Eye (tissue), 1 donor: ENCODE measurements around the gene TRPM4.
A peak's percentile ranks its signal among the peaks of the same experiment; 100 is the strongest.
"Not testable (repeated sequence)": the region's sequence is repeated elsewhere in the genome, so short reads cannot be mapped to it uniquely, and the experiment has no call there.

Experiments used
- DNase-seq: peaks from one replicate; pipeline ENCODE4 v3.0.0-alpha.2; 2015

Gene TRPM4

DNA sequence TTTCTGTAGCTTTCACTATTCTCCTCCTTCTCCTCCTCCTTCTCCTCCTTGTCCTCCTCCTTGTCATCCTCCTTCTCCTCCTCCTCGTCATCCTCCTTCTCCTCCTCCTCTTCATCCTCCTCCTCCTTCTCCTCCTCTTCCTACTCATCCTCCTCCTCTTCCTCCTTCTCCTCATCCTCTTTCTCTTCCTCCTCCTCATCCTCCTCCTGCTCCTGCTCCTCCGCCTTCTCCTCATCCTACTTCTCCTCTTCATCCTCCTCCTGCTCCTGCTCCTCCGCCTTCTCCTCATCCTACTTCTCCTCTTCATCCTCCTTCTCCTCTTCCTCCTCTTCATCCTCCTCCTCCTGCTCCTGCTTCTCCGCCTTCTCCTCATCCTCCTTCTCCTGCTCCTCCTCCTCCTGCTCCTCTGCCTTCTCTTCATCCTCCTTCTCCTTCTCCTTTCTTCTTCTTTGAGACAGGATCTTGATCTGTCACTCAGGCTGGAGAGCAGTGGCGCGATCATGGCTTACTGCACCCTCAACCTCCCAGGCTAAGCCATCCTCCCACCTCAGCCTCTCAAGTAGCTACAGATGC, 36.3 kb downstream of the TRPM4 start:
- no peak for DNase-seq

DNA sequence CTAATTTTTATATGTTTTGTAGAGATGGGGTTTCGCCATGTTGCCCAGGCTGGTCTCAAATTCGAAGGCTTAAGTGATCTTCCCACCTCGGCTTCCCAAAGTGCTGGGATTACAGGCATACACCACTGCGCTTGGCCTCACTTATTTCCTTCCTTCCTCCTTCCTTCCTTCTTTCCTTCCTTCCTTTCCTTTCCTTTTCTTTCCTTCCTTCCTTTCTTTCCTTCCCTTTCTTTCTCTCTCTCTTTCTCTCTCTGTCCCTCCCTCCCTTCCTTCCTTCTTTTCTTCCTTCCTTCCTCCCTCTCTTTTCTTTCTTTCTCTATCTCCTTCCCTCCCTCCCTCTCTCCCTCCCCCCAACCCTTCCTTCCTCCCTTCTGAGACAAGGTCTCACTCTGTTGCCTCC, 36.8 kb downstream of the TRPM4 start:
- DNase-seq = no peak

DNA sequence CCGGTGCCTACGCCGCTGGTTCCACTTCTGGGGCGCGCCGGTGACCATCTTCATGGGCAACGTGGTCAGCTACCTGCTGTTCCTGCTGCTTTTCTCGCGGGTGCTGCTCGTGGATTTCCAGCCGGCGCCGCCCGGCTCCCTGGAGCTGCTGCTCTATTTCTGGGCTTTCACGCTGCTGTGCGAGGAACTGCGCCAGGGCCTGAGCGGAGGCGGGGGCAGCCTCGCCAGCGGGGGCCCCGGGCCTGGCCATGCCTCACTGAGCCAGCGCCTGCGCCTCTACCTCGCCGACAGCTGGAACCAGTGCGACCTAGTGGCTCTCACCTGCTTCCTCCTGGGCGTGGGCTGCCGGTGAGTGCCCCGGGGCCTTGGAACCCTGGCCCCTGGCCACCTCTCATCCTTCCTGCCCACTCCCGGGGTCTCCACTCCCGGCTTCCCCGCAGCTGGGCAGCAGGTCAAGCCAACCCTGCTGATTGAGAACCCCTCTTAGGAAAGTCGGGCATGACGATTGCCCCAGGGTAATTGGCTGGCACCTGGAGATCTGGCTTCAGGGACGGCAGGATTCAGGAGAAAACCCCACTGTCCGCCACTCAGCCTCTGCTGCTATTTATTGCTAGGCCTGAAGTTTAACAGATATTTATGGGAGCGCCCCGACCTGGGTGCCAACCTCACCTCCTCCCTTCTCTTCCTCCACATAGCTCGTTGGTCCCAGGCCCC, 39.1 kb downstream of the TRPM4 start:
- DNase-seq = no peak

DNA sequence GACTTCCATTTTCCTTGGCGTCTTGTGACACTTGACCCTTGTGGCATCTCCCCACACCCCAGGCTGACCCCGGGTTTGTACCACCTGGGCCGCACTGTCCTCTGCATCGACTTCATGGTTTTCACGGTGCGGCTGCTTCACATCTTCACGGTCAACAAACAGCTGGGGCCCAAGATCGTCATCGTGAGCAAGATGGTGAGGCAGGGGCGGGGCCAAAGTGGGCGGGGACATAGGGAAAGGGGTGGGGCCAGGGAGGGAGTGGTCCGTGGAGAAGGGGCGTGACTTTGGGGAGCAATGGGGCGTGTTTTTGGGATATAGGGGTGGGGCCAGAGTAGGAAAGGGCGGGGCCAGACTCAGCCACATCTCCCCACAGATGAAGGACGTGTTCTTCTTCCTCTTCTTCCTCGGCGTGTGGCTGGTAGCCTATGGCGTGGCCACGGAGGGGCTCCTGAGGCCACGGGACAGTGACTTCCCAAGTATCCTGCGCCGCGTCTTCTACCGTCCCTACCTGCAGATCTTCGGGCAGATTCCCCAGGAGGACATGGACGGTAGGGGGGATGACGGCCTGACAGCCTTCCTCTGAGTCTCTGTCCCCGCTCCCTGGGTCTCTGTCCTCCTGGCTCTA, 42.8 kb downstream of the TRPM4 start:
- DNase-seq = no peak

DNA sequence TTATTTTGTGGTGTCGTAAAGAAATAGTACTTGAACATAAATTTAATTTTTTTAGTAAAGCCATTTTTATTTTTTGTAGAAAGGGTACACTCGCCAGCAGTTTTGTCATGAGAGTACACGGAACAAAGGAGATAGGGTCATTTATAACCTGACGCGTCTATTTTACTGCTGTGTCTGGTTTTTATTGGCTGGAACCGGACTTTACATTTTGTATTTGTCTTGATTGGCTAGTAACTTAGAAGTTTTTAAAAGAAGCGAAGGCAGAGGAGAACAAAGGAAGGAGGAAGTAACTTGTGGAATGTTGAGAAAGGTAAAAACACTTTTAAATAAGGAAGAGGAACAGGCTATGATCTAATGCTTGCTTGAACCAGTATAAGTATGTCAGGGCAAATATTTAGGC, 43.5 kb downstream of the TRPM4 start:
- DNase-seq = no peak

DNA sequence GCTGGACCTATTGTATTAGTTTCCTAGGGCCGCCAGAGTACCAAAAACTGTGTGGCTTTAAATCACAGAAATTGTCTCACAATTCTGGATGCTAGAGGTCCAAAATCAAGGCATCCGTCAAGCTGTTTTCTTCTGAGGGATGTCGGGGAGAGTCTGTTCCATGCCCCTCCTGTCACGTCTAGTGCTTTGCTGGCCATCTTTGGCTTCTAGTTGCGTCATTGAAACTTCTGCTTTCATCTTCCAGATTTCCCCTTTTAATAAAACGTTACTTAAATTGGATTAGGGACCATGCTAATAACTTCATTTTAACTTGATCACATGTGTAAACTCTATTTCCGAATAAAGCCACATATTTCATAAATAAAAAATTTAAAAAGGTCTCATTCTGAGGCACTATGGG, 47.5 kb downstream of the TRPM4 start:
- no peak for DNase-seq

DNA sequence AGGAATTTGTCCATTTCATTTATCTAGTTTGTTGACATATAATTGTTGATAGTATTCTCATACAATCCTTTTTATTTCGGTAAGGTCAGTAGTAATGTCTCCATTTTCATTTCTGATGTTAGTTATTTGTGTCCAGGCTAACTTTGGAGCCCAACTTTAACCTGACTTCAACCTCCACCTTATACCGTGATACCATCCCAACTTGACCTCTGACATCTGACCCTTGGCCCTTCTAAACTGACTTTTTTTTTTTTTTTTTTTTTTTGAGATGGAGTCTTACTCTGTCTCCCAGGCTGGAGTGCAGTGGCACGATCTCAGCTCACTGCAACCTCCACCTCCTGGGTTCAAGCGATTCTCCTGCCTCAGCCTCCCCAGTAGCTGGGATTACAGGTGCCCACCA, 51.9 kb downstream of the TRPM4 start:
- peak; percentile 6 for DNase-seq

DNA sequence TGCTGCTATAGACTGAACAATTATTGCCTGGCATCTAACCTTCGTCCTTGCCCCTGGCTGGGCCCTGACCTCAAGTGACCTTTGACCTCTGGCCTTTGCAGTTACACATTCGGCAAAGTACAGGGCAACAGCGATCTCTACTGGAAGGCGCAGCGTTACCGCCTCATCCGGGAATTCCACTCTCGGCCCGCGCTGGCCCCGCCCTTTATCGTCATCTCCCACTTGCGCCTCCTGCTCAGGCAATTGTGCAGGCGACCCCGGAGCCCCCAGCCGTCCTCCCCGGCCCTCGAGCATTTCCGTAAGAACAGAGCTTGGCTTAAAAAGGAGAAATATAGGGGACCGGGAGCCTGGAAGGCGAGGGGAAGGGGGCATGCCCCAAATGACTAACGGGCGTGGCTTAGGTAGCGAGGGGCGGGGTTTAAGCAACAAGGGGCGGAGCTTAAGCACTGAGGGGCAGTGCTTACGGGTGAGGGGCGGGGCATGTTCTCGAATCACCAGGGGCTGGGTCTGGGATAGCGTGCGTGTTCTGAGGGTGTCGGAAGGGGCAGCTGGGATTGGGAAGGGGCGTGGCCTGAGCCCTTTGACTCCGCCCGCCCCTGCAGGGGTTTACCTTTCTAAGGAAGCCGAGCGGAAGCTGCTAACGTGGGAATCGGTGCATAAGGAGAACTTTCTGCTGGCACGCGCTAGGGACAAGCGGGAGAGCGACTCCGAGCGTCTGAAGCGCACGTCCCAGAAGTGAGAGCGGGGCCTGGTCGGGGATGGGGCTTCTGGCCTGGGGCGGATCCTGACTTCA, 52.7 kb downstream of the TRPM4 start:
- DNase-seq = peak; percentile 89

DNA sequence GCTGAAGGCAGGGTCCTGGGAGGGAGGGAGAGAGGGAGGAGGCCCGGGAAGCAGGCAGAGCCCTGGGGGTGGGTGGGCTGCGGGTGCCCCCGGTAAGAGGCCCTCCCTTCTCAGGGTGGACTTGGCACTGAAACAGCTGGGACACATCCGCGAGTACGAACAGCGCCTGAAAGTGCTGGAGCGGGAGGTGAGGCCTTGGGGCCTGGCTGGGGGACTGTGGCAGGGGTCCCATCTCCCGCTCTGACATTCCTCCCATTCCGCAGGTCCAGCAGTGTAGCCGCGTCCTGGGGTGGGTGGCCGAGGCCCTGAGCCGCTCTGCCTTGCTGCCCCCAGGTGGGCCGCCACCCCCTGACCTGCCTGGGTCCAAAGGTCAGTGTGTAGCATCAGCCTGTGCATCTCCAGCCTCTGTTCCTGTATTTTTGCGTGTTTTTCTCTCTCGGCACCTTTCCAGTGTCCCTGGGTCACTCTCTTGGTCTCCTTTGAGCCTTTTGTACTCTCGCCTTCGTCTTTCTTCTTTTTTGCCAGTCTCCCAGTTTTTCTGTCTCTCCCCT, 53.4 kb downstream of the TRPM4 start:
- no peak for DNase-seq

DNA sequence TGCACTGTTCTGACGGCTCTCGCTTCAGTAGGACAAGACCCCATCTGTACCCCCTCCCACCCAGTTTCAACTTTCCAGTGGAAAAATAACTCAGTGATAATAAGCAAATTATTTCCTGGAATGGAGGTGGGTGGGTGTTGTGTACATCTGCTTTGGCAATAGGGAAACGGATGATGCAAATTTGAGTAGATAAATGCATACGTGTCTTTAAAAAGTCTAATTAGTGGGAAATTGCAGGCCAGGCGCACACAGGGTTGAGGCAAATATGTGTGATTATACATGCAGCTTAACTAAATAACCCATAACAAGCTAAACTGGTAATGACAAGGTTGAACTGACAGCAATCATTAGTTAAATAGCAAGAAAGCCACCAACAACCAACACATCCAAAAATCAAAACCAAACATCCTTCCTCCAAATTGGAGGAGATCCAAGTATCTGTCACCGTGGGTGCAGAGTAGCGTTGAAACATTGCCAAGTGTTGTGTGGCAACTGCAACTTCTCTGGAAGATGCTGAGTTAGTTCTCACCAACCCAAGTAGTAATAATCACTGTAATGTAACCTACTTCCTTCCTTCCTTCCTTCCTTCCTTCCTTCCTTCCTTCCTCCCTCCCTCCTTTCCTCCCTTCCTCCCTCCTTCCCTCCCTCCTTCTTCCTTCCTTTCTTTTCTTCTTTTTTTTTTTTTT, 54.6 kb downstream of the TRPM4 start:
- peak; percentile 72 for DNase-seq

DNA sequence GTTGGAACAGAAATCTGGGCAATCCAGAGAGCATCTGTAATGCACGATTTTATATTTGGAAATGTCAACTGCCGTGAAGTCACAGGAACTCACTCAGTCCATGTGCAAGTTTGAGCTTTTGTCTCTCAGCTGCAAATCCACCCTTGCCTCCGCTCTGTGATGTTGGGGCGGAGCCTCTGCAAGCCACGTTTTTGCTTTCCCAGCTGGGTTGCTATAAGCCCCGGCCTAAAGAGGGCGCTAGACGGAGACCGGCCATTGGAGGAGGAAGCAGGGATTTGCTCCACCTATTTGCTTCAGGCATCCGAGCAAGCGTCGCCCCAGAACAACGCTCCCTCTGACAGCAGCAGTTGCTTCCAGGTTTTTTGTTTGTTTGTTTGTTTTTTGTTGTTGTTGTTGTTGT, 56.2 kb downstream of the TRPM4 start:
- DNase-seq = no peak

DNA sequence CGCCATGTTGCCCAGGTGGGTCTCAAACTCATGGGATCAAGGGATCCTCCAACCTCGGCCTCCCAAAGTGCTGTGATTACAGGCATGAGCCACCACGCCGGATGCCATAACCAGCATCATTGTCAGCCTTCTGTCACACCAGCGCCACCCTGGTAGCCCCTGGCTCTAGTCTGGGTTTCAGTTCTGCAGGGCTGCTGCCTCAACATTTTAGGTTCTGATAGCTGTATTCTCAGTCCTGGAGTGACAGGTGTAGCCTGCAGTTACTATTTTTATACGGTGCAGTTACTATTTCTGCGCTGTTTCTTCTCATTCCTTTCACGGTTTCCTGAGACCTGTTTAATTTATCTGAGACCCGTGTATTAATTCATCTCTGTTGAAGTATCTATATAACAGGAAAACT, 57.1 kb downstream of the TRPM4 start:
- DNase-seq = no peak

DNA sequence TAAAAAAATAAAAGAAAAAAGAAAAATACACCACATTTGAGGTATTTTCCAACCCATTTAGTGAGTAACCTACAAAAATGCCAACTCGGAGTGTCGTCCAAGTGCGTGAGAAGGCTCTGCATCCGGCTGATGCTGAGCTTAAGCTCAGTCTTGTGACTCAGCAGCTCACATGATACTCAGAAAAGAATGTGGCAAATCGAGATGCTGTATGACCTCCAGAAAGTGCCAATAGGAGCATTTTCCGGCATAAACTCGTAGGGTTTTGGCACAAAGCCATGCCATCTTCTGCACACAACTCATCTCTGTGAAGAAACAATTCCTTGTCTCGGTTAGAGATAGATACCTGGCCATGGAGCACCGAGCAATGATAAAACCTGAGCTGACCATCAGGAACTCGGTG, 58.5 kb downstream of the TRPM4 start:
- DNase-seq = peak; percentile 30

DNA sequence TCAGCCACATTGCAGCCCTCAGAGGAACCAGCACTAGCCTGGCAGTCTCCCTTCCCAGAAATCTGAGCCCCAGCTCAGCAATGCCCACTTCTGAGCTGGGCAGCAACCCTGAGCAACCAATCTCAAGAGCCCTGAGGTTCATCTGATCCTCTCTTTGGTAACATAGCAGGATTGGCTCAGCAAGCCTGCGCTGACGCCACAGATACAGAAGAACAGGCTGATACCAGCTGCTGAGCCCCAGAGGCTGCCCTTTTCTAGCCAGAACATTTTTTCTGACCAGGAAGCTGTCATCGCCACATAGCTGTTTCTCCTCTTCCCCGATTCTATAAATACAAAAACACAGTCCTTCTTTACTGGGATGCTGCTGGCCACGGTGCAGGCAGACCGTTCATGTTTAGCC, 59.8 kb downstream of the TRPM4 start:
- no peak for DNase-seq

DNA sequence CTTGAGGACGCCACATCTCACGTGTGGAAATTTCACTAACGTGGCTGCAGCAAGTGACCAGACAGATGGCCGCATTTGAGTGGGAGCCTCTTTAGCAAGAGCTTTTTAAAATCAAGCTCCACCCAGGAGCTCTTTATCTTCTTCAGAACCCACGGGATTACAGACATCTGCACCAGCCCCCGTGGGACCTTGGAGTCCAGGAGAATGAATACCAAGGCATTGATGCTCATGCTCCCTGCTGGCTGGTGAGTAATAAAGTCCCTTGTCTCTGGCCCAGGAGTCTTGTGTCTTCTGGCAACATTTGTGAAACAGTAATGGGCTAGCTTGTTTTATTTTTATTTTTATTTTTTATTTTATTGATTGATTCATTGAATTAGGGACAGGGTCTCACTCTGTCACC, 64.4 kb downstream of the TRPM4 start:
- DNase-seq = no peak

DNA sequence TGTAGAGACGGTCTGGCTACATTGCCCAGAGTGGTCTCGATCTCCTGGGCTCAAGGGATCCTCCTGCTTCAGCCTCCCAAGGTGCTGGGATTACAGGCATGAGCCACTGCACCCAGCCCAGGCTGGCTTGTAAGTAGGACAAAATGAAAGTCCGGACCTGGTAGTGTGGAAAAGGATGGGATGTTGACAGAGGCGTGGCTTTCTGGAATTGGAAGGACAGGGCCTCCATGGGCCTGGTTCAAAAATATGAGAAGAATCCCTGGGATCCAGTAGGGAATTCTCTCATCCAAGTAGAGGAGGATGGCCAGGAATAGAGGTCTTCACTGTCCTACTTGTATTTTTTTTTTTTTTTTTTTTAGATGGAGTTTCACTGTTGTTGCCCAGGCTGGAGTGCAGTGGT, 64.9 kb downstream of the TRPM4 start:
- DNase-seq = no peak

DNA sequence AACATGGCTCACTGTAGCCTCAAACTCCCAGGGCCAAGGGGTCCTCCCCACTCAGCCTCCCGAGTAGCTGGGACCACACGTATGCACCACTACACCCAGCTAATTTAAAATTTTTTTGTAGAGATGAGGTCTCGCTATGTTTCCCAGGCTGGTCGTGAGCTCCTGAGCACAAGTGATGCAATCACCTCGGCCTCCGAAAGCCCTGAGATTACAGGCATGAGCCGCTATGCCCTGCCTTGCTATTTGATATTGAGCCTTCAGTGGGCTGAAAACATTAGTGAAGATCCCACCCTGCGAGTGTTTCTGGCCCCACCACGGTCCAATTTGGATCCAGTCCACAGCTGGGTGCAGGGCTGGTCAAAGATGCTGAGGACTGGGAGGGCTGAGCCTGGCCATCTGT, 65.9 kb downstream of the TRPM4 start:
- DNase-seq = no peak

DNA sequence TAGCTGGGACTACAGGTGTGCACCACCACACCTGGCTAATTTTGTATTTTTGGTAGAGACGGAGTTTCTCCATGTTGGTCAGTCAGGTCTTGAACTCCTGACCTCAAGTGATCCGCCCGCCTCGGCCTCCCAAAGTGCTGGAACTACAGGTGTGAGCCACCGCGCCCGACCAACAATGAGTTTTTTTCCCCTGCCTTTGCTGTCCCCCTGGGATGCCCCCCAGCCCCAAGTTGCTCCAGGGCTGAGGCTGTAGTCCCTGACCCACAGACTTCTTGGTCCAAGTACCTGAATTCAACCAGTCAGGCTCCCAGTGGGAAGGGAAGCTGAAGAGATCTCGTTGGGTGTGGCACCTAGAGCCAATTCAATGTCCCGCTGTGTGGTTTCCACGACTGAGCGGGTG, 66.8 kb downstream of the TRPM4 start:
- DNase-seq = not testable (repeated sequence)

DNA sequence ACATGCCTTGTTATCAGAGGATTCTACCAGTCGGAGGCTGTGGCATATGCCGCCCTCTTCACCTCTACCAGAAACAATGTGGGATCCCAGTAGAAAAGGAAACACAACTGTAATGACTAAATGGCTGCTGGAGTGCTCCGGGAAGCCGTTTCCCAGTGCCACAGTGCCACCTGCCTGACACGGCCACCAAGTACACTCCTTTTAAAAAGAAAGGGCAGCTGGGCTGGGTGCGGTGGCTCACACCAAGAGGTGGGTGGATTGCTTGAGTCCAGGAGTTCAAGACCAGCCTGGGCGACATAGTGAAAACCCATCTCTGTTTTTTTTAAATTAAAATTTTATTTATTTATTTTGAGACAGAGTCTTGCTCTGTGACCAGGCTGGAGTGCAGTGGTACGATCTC, 67.3 kb downstream of the TRPM4 start:
- peak; percentile 71 for DNase-seq

DNA sequence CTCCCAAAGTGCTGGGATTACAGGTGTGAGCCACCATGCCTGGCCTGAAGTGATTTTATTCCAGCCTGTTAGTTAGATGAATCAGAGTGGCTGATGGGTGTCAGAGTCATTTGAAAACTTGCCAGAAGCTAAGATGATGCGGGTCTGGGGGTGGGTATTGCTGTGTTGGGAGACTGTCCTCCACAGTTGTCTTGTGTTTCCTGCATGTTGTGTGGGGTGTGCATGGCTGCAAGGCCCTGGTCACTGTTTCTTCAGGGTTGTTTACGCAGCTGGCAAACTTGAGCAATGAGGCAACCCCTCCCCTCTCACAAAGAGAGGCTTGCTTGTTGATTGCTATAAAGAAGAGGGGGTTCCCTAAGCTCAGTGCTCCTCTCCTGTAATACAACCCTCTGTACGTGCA, 71.8 kb downstream of the TRPM4 start:
- DNase-seq = no peak

DNA sequence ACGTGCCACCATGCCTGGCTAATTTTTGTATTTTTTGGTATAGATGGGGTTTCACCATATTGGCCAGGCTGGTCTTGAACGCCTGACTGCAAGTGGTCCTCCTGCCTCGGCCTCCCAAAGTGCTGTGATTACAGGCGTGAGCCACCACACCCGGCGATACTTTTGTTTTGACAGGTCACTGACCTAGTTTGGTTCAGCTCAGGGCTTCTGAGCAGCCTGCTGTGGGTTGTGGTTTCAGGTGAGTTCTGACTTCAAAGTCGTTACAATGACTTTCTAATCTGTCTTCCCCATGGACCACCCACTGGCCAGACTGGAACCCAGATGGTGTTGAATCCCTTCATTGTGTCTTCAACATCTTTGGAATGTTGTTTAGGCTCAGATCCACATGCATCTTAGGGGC, 73.8 kb downstream of the TRPM4 start:
- DNase-seq = no peak

DNA sequence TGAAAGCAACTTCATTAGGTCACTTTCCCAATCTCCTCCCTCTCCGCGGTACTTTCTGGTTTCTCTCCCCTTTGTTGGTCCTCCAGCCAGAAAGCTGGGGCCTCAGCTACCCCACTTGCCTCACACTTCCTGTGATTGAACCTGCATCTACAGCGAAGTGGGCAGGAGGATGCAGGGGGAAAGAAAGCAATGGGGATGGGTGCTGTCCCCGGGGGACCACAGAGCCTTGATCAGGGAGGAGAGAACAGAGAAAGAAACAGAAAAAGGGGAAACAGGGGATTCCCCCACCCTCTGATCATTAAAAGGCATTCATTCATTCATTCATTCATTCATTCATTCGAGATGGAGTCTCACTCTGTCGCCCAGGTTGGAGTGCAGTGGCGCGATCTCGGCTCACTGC, 74.2 kb downstream of the TRPM4 start:
- DNase-seq = no peak

DNA sequence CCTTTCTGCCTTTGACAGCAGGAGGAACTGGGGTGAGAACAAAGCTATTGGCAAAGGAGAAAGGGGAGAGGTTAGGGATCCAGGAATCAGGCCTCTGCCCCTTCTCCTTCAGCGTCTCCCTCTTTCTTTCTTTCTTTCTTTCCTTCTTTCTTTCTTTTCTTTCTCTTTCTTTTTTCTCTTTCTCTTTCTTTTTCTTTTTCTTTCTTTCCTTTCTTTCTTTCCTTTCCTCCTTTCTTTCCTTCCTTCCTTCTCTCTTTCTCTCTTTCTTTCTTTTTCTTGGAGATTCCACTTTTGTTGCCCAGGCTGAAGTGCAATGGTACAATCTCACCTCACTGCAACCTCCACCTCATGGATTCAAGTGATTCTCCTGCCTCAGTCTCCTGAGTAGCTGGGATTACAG, 75.6 kb downstream of the TRPM4 start:
- no peak for DNase-seq
